GM12872 (cell line): Measurements from ENCODE around the gene KCTD20.

ENCODE experiments used
- TF ChIP-seq, protein P1 (sequence below): IDR thresholded peaks from 3 replicates; pipeline ENCODE4 v1.5.1; 2011; ENCODE audit warnings: low read depth, mild to moderate bottlenecking, low read length, moderate library complexity; ENCODE audit not compliant: insufficient read depth

KCTD20 gene

DNA sequence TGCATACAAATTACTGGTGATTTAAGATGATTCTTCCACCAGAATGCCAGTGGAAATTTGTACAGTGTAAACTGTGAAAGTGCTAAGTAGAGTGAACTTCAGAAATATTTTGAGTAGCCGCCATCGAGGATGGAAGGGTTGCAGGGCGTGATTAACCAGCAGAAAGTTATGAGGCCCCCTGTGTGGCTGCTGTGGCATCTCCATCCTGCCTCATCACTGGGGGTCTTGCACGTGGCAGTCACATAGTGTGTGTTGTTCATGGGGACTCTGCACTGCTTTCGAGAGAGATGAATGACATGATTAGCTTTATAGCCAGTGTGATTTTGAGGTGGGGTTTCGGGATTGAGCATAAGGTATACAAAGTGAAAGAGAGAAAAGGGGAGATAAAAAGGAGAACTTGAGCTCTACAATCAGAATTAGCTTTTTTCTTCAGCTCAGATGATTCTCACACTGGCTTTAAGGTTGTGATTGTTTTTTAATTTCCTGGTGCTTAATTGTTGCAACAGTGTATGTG is 26.4 kb downstream of the KCTD20 start:
- TF ChIP-seq, protein P1, sequence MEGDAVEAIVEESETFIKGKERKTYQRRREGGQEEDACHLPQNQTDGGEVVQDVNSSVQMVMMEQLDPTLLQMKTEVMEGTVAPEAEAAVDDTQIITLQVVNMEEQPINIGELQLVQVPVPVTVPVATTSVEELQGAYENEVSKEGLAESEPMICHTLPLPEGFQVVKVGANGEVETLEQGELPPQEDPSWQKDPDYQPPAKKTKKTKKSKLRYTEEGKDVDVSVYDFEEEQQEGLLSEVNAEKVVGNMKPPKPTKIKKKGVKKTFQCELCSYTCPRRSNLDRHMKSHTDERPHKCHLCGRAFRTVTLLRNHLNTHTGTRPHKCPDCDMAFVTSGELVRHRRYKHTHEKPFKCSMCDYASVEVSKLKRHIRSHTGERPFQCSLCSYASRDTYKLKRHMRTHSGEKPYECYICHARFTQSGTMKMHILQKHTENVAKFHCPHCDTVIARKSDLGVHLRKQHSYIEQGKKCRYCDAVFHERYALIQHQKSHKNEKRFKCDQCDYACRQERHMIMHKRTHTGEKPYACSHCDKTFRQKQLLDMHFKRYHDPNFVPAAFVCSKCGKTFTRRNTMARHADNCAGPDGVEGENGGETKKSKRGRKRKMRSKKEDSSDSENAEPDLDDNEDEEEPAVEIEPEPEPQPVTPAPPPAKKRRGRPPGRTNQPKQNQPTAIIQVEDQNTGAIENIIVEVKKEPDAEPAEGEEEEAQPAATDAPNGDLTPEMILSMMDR = no peak

DNA sequence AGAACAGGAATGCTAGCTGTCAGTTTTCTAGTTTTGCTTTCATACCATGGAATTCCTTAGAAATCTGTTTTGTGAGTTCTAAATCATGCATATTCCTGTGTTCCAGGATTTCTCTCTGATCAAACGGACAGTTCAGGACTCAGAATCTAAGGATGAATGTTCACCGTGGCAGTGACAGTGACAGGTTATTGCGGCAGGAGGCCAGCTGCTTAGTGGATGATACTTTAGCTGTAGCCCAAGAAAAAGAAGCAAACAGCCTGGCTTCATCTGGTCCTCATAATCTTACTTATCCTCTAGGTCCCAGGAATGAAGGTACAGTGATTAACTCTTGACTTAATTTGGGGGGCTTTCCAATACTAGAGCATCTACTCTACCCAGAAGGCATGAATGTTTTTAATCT is 27.1 kb downstream of the KCTD20 start:
- TF ChIP-seq, protein P1 = no peak

DNA sequence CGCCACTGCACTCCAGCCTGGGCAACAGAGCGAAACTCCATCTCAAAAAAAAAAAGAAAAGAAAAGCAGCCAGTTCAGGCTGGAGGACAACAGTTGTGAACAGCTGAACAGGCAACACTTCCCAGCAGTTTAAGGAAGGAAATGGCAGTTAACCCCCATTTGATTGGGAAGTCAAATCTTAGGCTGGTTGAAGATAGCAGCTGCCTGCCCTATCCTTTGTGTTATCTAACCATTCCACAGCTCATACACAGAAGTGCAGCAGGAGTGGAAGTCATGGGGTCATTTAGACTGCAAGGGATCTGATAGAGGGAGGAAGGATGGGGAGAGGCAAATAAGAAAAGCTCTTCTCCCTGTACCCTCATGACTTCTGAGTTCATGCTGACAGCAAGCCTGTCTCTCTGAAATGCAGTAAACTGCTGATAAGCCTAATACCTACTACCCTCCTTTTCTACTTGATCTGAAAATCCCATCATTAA is 35.3 kb downstream of the KCTD20 start:
- TF ChIP-seq, protein P1 = no peak

DNA sequence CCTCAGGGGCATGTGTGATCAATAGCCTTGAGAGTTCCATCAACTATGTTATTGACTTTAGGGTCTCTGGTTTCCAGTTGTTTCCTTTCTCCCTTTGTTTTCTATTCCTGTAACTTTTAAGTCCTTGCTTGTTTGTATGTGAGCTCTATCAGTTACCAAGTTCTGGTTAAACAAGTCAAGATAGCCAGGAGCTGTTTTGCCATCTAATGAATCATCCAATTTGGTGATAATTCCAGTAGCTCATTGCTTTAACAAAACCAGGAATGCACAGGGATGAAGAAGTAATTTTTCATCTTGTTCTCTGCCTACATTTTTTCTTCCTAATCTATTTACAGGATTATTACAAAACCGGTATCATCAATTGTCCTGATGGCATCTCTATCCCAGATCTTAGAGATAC is 36.5 kb downstream of the KCTD20 start:
- TF ChIP-seq, protein P1 = no peak

DNA sequence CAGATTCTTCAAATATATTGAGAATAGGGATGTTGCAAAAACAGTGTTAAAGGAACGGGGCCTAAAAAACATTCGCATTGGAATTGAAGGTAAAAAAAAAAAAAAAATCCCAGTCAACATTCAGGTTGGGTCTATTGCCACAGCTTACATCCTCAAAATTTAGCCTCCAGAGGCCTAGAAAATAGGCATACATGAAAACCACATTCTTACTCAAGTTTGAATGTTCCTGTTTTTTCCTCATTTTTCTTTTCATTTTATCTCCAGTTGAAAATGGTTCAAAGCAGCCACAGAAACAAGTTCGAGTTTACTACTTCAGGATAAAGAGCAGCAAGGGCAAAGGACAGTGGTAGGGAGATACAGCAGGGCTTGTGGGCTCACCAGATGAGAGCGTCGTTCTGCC is 41.9 kb downstream of the KCTD20 start:
- TF ChIP-seq, protein P1 = no peak

DNA sequence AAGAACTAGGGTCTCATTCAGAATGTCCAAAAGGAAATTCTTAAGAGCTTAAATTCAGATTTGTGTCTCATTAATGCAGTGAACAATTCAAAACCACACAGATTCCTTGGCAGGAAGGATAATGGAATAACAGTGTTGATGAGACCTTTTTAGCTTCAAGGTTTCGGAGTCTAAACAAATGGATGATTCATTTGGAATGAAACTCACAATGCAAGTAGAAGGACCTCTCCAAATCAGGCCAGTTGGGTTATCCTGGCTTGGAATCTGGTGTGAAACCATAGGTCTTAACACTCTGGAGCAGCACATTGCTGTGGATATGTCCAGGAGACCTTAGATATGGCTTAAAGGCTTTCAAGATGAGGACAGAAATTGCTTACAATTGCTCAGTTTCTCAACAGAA is 44.9 kb downstream of the KCTD20 start:
- TF ChIP-seq, protein P1 = no peak

DNA sequence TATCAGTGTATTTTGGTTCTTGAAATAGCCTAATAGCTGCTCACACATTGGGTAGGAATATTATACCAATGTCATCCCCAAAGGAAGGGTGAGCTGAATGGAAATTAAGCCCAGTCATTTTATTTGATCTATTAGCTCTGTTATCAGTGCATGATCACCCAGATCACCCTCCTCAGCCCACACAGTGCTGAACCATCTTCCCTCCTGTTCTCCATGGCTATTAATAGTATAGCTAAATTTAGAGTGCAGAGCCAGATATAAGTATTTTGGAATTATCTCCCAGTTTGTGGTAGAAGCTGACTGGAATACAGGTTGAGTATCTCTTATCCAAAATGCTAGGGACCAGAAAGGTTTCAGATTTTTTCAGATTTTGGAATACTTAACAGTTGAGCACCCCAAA is 45.4 kb downstream of the KCTD20 start:
- TF ChIP-seq, protein P1 = no peak
